SH-SY5Y (cell line): ENCODE results near the gene ZBTB8A.

Experiments used
- GATA2 ChIP-seq: IDR thresholded peaks from 2 replicates; pipeline ENCODE4 v1.6.1; 2011; ENCODE audit warnings: mild to moderate bottlenecking, low read depth, low read length
- GATA3 ChIP-seq: IDR thresholded peaks from 2 replicates; pipeline ENCODE4 v1.6.1; 2011; ENCODE audit warnings: low read depth, mild to moderate bottlenecking, low read length, moderate library complexity

ZBTB8A gene

GRCh38 chr1:32651461-32652073 lies 112.3 kb downstream of the ZBTB8A start:
- TF ChIP-seq GATA3 (no peak), GATA2 (no peak)

DNA sequence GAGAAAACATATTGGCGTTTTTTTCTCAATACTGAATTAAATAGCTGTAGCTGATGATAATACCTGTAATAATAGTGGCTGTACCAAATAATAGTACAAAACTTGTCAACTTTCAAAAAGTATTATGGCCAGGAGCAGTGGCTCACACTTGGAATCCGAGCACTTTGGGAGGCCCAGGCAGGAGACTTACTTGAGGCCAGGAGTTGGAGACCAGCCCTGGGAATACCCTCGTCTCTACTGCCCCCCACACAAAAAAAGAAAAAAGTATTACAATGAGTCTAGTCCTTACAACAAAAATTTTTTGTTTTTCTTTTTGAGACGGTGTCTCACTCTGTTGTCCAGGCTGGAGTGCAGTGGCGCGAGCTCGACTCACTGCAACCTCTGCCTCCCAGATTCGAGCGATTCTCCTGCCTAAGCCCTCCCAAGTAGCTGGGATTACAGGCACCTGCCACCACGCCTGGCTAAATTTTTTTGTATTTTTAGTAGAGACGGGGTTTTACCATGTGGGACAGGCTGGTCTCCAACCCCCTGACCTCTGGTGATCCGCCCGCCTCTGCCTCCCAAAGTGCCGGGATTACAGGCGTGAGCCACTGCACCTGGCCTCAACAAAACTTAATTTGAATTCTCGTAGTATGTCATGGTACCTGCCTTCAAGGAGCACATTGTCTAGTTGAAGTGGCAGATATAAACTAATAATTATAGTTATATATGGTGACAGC lies 113.2 kb downstream of the ZBTB8A start:
- TF ChIP-seq GATA2 (no peak), GATA3 (no peak)
